Colonic mucosa (tissue), 4 donors: ENCODE data around the gene DOC2B. TPM values are rescaled to one million over a fixed set of nuclear protein-coding genes. Genes with fewer than 3 reads are reported as not detected.
"Not testable (repeated sequence)": the region's sequence is repeated elsewhere in the genome, so short reads cannot be mapped to it uniquely, and the experiment has no call there.

ENCODE experiments used
- DNase-seq: peaks from one replicate; pipeline ENCODE4 v3.0.0-alpha.2; 2020
- H3K27ac ChIP-seq: fragments of 200-600 bp; one replicate; pipeline ENCODE4 v1.8.0; 2021
- H3K27me3 ChIP-seq: fragments of 200-600 bp; one replicate; pipeline ENCODE4 v1.8.0; 2021
- H3K36me3 ChIP-seq: fragments of 200-600 bp; one replicate; pipeline ENCODE4 v1.8.0; 2021
- H3K4me1 ChIP-seq: fragments of 200-600 bp; one replicate; pipeline ENCODE4 v1.8.0; 2021; ENCODE audit warnings: mild to moderate bottlenecking
- H3K4me3 ChIP-seq: fragments of 200-600 bp; one replicate; pipeline ENCODE4 v1.8.0; 2021
- H3K9ac ChIP-seq, 2 donors: one replicate each; pipeline ENCODE4 v1.7.0; 2013; ENCODE audit warnings: control low read depth in 2 of 2, low read depth in 2 of 2, low read length in 2 of 2
- H3K9me3 ChIP-seq: fragments of 200-600 bp; one replicate; pipeline ENCODE4 v1.8.0; 2021
- intact Hi-C: fragments of 100-400 bp; cut with DNase I; formaldehyde crosslinking; loops from one replicate; pipeline ENCODE4 v1.14.1; 2022
- total RNA-seq, 2 donors: library from RNA; stranded (reverse); fragmentation: NEBNext Ultra II Directional in 1 of 2; extraction: Animal tissue kit (Norgen Biotek cat#: 25700) in 1 of 2; gene quantifications; one replicate each; pipeline ENCODE4 v1.2.1, GENCODE V29; 2021
- TF ChIP-seq, protein P1 (sequence below): fragments of 200-600 bp; IDR thresholded peaks from one replicate; pipeline ENCODE4 v1.8.0; 2022; ENCODE audit warnings: antibody characterized with exemption, mild to moderate bottlenecking
- donor health status: healthy.
- donor health status: DM: no; HTN: no; CAD: no.
- donor health status: DM: no; HTN: no; CAD: no.

DOC2B gene
- total RNA-seq, 2 donors from 2014 or later: 1.3 to 4.4 TPM

DNA sequence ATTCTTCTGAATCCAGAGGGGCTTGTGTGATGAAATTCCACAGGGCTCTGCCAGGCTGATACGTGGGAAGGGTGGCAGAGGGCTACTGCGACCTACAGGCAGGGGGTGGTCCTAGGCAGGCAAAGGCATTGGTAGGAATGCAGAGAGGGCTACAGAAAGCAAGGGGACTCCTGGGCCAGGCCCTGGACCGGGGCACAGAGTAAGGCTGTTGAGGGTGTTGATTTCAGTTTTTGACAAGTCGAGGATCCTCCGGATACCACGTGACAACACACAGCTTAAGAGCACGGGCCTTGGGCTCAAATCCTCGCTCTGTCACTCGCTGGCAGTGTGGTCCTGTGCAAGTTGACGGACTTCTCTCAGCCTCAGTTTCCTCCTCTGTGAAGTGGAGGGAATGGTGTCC is 19.1 kb upstream of the DOC2B start:
- no peak overlapping the region for H3K27ac ChIP-seq
- H3K4me1 ChIP-seq: no peaks in the 10 kb centered on the region
- H3K27me3 ChIP-seq: no peaks in the 10 kb centered on the region
- no peak for DNase-seq
- no peak overlapping the region for H3K4me3 ChIP-seq
- TF ChIP-seq, protein P1, sequence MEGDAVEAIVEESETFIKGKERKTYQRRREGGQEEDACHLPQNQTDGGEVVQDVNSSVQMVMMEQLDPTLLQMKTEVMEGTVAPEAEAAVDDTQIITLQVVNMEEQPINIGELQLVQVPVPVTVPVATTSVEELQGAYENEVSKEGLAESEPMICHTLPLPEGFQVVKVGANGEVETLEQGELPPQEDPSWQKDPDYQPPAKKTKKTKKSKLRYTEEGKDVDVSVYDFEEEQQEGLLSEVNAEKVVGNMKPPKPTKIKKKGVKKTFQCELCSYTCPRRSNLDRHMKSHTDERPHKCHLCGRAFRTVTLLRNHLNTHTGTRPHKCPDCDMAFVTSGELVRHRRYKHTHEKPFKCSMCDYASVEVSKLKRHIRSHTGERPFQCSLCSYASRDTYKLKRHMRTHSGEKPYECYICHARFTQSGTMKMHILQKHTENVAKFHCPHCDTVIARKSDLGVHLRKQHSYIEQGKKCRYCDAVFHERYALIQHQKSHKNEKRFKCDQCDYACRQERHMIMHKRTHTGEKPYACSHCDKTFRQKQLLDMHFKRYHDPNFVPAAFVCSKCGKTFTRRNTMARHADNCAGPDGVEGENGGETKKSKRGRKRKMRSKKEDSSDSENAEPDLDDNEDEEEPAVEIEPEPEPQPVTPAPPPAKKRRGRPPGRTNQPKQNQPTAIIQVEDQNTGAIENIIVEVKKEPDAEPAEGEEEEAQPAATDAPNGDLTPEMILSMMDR: no peak
- no peak overlapping the region for H3K9ac ChIP-seq
- no peaks in the 10 kb centered on the region for H3K9me3 ChIP-seq
- intact Hi-C loops: no loop called here
- H3K36me3 ChIP-seq: no peaks in the 10 kb centered on the region

DNA sequence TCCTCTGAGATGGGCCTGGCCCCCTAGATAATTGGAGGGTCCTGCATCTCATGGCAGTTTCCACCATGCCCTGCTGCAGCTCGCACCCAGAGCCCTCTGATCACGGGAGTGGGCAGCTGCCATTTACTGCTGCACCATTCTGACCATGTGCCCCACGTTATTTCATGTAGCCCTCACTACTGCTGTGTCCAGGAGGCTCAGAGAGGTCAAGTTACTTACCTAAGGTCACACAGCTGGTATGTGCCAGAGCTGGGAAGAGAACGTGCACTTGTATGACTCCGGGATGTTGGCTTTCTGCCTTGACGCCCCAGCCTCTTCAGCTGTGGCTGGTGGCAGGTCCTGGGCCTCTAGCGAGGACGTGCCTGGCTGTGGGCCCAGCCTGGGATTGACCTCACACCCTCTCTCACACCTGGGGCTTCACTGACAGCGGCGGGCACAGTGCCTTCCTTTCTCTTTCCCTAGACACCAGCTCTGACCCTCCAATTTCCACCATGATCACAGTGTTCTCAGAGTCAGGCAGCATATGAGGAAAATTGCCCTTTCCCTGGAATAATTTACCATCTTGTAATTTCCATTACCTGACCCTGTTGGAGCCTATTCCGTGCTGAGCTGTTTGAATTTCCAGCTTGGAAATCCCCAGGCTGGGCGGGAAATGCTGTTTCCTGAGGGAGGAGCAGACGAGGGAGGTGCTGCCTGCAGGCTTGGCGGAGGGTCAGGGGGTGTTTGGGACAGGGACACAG is 18.5 kb upstream of the DOC2B start:
- no peaks in the 10 kb centered on the region for H3K9me3 ChIP-seq
- H3K36me3 ChIP-seq: no peaks in the 10 kb centered on the region
- H3K4me1 ChIP-seq: no peaks in the 10 kb centered on the region
- TF ChIP-seq, protein P1: no peak
- H3K9ac ChIP-seq: no peak overlapping the region
- no peaks in the 10 kb centered on the region for H3K27me3 ChIP-seq
- intact Hi-C loops: no loop called here
- no peak overlapping the region for H3K4me3 ChIP-seq
- no peak for DNase-seq
- no peak overlapping the region for H3K27ac ChIP-seq

DNA sequence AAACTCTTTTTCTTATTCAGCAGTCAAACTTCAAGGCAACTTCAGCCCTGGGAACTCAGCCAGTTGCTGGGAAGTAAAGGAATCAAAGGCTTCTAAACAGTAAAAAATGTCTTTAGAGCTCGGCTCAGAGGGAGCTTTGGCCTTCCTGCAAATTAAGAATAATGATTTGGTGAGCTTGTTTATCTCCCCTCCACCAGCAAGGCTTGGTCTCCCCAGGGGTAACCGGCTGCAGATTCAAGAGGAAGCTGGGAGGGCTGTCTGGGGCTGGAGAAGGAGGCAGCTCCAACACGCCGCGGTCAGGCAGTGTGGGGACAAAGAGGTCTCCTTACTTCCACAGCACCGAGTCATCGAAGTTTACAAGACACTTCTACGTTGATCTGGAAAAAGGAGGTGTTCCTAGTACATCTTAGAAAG is 17.7 kb upstream of the DOC2B start:
- no peak for DNase-seq
- H3K36me3 ChIP-seq: no peaks in the 10 kb centered on the region
- no peak overlapping the region for H3K27ac ChIP-seq
- intact Hi-C loops: no loop called here
- H3K27me3 ChIP-seq: no peaks in the 10 kb centered on the region
- no peaks in the 10 kb centered on the region for H3K4me1 ChIP-seq
- no peak overlapping the region for H3K4me3 ChIP-seq
- H3K9me3 ChIP-seq: no peaks in the 10 kb centered on the region
- H3K9ac ChIP-seq: no peak overlapping the region
- TF ChIP-seq, protein P1: no peak

DNA sequence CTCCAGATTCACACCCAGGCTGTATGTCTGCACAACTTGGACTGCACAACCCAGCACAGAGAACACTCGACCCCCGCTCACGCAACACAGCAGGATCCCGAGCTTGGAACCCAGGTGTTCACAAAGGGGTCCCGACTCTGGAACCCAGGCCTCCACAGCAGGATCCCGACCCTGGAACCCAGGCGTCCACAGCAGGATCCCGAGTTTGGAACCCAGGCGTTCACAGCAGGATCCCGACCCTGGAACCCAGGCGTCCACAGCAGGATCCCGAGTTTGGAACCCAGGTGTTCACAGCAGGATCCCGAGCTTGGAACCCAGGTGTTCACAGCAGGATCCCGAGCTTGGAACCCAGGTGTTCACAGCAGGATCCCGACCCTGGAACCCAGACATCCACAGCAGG is 16.8 kb upstream of the DOC2B start:
- intact Hi-C loops, H3K36me3 ChIP-seq, H3K27ac ChIP-seq, H3K9ac ChIP-seq, H3K4me3 ChIP-seq, H3K4me1 ChIP-seq, H3K9me3 ChIP-seq, H3K27me3 ChIP-seq, DNase-seq: not testable (repeated sequence)

DNA sequence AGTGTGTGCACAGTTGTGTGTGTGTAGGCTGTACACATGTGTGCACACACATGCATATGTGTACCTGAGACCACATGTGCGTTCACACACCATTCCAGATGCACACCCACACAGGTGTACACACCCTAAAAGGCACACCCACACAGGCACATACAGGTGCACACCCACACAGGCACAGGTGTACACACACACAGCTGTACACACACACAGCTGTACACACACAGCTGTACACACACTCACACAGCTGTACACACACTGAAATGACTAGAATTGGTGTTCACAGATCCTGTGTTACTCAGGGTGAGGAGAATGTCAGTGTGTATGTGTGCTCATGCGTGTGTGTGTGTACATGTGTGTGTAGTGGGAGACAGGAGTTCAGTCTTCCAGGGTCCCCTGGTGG is 15.9 kb upstream of the DOC2B start:
- Histone ChIP-seq H3K27me3 (no peaks in the 10 kb centered on the region), H3K9ac (no peak overlapping the region), H3K4me1 (no peaks in the 10 kb centered on the region), H3K4me3 (no peak overlapping the region), H3K9me3 (no peaks in the 10 kb centered on the region), H3K36me3 (no peaks in the 10 kb centered on the region), H3K27ac (no peak overlapping the region)
- no peak for DNase-seq
- intact Hi-C loops: no loop called here
- TF ChIP-seq, protein P1: no peak

DNA sequence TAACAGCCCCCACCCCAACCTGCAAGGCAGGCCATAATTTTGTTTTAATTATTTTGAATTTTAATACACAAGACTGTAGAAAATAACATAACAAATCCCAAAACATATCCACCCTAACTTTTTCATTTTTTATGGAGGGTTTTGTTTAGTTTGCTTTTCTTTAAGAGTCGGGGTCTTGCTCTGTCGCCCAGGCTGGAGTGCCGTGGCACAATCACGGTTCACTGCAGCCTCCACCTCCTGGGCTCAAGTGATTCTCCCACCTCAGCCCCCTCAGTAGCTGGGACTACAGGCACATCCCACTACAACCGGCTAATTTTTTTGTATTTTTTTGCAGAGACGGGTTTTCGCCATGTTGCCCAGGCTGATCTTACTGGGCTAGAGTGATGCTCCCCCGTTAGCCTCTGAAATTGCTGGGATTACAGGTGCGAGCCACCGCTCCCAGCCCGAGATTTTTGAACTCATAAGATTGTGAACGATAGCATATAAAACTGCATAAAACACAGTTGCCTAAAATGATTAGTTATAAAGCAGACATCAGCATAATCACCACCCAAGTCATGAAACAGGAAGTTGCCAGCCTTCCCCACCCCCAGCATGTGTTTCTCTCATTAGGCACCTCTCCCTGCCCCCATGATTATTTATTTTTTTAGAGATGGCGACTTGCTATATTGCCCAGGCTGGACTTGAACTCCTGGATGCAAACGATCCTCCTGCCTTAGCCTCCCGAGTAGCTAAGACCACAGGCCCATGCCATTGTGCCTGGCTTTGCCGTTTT is 13.6 kb upstream of the DOC2B start:
- H3K4me1 ChIP-seq: no peaks in the 10 kb centered on the region
- H3K9ac ChIP-seq: no peak overlapping the region
- H3K36me3 ChIP-seq: no peaks in the 10 kb centered on the region
- H3K27me3 ChIP-seq: no peaks in the 10 kb centered on the region
- TF ChIP-seq, protein P1: no peak
- no peak overlapping the region for H3K27ac ChIP-seq
- H3K4me3 ChIP-seq: no peak overlapping the region
- DNase-seq: no peak
- intact Hi-C loops: no loop called here
- H3K9me3 ChIP-seq: no peaks in the 10 kb centered on the region
